ENCODE measurements around the gene PIAS1. TPM values are rescaled to one million over a fixed set of nuclear protein-coding genes. Genes with fewer than 3 reads are reported as not detected.
A peak's percentile ranks its signal among the peaks of the same experiment; 100 is the strongest.
"Not testable (repeated sequence)": the region's sequence is repeated elsewhere in the genome, so short reads cannot be mapped to it uniquely, and the experiment has no call there.

Gene PIAS1
- total RNA-seq, 2 donors from 2014 or later, result 31.3 to 42.7 TPM

DNA sequence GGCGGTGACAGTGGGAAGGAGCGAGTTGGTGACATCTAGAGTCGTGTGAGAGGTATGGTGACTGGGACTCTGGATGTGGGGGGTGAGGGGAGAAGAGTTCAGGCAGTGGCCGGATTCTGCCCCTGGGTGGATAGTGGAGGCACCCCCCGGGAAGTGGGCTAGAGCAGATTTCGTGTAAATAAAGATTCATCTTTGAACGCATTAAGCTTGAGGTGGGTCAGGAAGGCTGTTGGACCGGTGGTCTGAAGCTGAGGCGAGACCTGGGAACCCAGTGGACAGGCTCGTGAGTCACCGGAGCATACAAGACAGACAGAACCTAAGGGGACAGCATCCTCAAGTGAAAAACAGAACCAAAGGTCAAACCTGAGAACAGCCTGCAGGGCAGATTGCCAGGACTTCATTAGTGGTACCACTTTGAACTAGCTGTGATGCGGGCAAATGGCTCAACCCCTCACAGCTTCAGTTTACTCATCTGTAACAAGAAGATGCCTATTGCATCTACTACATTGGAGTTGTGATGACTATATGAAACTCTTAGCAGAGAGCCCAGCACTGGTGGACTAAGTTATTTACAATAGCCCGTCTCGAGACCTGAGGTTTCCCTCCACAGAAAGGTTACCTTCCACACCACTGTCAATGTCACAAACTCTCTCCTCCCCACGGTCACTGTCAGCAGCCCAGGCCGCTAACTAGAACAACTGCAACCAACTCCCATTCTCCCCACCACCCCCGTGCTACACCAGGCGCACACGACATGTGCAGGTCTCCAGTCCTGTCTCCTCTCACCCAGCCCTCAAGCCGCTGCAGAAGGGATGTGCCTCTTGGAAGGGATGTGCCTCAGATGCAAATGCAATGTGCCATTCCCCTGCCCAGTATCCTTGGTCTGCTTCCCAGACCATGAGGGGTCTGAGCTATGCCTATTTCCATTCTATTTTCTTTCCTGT lies 176.3 kb downstream of the PIAS1 start:
- ATAC-seq (replicated peaks), result no peak
- Mint-ChIP-seq H3K4me3 (peak overlapping the region; percentile 87), H3K9me3 (no peaks in the 10 kb centered on the region), H3K4me1 (peaks cover 26% of the 10 kb centered on the region), H3K27me3 (peaks cover 3% of the 10 kb centered on the region), H3K27ac (peak overlapping the region; percentile 69), H3K36me3 (ENCODE audit: low read depth) (peaks cover 5% of the 10 kb centered on the region)

- Mint-ChIP-seq H3K4me3 (peak overlapping the region; percentile 87), H3K36me3 (ENCODE audit: low read depth) (peaks cover 5% of the 10 kb centered on the region), H3K27ac (peak overlapping the region; percentile 33), H3K4me1 (peaks cover 26% of the 10 kb centered on the region), H3K27me3 (peaks cover 3% of the 10 kb centered on the region), H3K9me3 (no peaks in the 10 kb centered on the region)
- no peak for ATAC-seq (replicated peaks)
These were observed 177.1 kb downstream of the PIAS1 start for GRCh38 chr15:68231102-68231818.

- no peak for ATAC-seq (replicated peaks)
- peaks cover 3% of the 10 kb centered on the region for H3K27me3 Mint-ChIP-seq
- no peak overlapping the region for H3K4me3 Mint-ChIP-seq
- H3K9me3 Mint-ChIP-seq, result no peaks in the 10 kb centered on the region
- no peak overlapping the region for H3K27ac Mint-ChIP-seq
- peaks cover 5% of the 10 kb centered on the region for H3K36me3 Mint-ChIP-seq (ENCODE audit: low read depth)
- H3K4me1 Mint-ChIP-seq, result peaks cover 26% of the 10 kb centered on the region
These were observed 178.3 kb downstream of the PIAS1 start for GRCh38 chr15:68232449-68232848.

DNA sequence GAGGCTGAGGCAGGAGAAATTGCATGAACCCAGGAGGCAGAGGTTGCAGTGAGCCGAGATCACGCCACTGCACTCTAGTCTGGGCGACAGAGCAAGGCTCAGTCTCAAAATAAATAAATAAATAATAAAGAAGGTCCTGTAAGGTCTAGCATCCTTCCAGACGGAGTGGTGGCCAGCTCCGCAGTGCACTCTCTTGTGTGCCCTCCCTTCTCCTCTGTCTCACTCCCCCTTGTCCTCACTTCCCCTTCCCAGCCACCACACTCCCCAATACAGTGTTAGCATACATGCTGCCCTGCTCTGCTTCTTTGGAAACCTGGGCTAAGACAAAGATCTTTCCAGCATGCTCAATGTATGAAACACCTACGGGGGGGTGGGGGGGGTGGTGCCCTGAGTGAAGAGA lies 178.8 kb downstream of the PIAS1 start:
- ATAC-seq (replicated peaks), result no peak
- no peaks in the 10 kb centered on the region for H3K9me3 Mint-ChIP-seq
- peaks cover 5% of the 10 kb centered on the region for H3K36me3 Mint-ChIP-seq (ENCODE audit: low read depth)
- H3K4me1 Mint-ChIP-seq, result peaks cover 21% of the 10 kb centered on the region
- H3K4me3 Mint-ChIP-seq, result no peak overlapping the region
- peaks cover 3% of the 10 kb centered on the region for H3K27me3 Mint-ChIP-seq
- H3K27ac Mint-ChIP-seq, result no peak overlapping the region

DNA sequence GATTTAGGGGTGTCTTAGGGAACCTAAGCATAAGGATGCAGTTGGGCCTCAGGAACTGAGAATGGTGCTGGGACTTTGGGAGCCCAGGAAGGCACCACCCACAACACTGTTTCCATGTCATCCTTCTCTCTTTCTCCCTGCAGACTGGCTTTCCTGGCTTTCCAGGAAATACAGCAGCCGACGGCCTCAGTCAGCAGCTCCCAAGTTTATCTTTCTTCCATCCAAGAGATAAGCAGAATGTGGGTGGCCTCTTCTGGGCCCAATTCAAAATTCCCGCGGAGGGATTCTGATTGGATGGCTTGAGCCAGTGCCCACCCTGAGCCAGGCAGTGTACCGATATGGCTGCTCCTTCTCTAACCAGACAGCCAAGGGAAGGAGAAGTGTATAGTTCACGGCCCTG lies 179.9 kb downstream of the PIAS1 start:
- H3K36me3 Mint-ChIP-seq (ENCODE audit: low read depth), result peaks cover 5% of the 10 kb centered on the region

GRCh38 chr15:68234520-68234919 lies 180.4 kb downstream of the PIAS1 start:
- H3K4me1 Mint-ChIP-seq, result peaks cover 12% of the 10 kb centered on the region
- not testable (repeated sequence) for ATAC-seq (replicated peaks); H3K4me3 Mint-ChIP-seq; H3K9me3 Mint-ChIP-seq; H3K36me3 Mint-ChIP-seq (ENCODE audit: low read depth); H3K27me3 Mint-ChIP-seq; H3K27ac Mint-ChIP-seq

More for the DNA sequence above, 179.9 kb downstream of the PIAS1 start:
- peaks cover 12% of the 10 kb centered on the region for H3K4me1 Mint-ChIP-seq
- no peak for ATAC-seq (replicated peaks)
- H3K4me3 Mint-ChIP-seq, result no peak overlapping the region
- peaks cover 3% of the 10 kb centered on the region for H3K27me3 Mint-ChIP-seq
- H3K9me3 Mint-ChIP-seq, result no peaks in the 10 kb centered on the region
- no peak overlapping the region for H3K27ac Mint-ChIP-seq

GRCh38 chr15:68235022-68235421 lies 180.9 kb downstream of the PIAS1 start:
- peaks cover 1% of the 10 kb centered on the region for H3K36me3 Mint-ChIP-seq (ENCODE audit: low read depth)
- H3K4me1 Mint-ChIP-seq, result peaks cover 8% of the 10 kb centered on the region
- H3K4me3 Mint-ChIP-seq, result no peak overlapping the region
- no peaks in the 10 kb centered on the region for H3K9me3 Mint-ChIP-seq
- no peak overlapping the region for H3K27ac Mint-ChIP-seq
- H3K27me3 Mint-ChIP-seq, result peaks cover 3% of the 10 kb centered on the region
- no peak for ATAC-seq (replicated peaks)

GRCh38 chr15:68239025-68239424 lies 184.9 kb downstream of the PIAS1 start:
- H3K4me3 Mint-ChIP-seq, result no peak overlapping the region
- H3K27me3 Mint-ChIP-seq, result no peaks in the 10 kb centered on the region
- no peaks in the 10 kb centered on the region for H3K4me1 Mint-ChIP-seq
- no peak overlapping the region for H3K27ac Mint-ChIP-seq
- H3K9me3 Mint-ChIP-seq, result no peaks in the 10 kb centered on the region
- H3K36me3 Mint-ChIP-seq (ENCODE audit: low read depth), result no peaks in the 10 kb centered on the region
- ATAC-seq (replicated peaks), result no peak

DNA sequence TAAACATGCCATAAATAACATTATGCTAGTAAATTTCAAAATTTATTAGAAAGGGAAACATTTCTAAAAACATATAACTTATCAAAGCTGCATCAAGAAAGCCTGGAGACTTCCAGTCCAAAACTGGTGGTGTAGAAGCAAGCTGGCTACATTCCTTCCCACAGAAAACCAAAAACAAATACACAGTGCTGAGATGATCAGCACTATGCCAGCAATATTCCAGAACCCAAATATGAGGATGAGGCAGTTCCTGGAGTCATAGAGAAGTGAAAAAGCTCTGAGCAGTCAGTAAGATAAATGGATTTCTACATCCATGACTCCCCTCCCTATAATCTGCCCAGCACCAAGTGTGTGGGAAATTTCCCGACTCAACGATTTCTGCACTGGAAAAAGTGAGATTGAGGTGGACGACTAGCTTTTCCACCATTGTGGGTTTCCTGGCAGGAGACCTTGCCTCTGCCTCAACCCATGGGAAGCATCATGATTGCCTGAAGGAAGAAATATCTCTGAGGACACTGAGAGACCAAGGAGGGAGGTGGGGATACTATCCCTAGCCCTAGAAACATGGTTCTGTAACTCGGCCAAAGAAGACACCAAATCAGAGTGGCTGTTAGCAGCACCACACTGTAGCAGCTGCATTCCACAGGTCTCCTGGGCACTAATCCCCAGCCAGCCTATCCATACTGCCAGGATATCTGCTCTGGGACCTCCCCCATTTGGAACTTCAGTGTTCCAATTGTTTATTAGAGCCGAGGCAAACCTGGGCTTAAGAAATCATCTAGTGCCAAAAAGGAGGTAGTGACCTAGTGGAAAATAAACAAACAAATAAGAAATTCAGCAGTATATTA lies 187.2 kb downstream of the PIAS1 start:
- peaks cover 1% of the 10 kb centered on the region for H3K27me3 Mint-ChIP-seq
- H3K4me1 Mint-ChIP-seq, result no peaks in the 10 kb centered on the region
- peaks cover 4% of the 10 kb centered on the region for H3K9me3 Mint-ChIP-seq
- ATAC-seq (replicated peaks), result no peak
- no peak overlapping the region for H3K27ac Mint-ChIP-seq
- H3K36me3 Mint-ChIP-seq (ENCODE audit: low read depth), result no peaks in the 10 kb centered on the region
- no peak overlapping the region for H3K4me3 Mint-ChIP-seq

Other genes with a start within 250 kb of the PIAS1 start
- under 1 TPM; 0.08 to 0.13 TPM for gene SKOR1, start 228.8 kb upstream of the PIAS1 start, total RNA-seq
- gene RNU6-1, start 214.3 kb upstream of the PIAS1 start, total RNA-seq, result not detected
- gene CALML4, start 151.0 kb downstream of the PIAS1 start, total RNA-seq, result 10 to 100 TPM in 1 of 2 donors, 1 to 10 TPM in 1; 8.0 to 12.5 TPM
- gene CLN6, start 175.4 kb downstream of the PIAS1 start, total RNA-seq, result 10 to 100 TPM; 44.2 to 69.7 TPM
- gene FEM1B, start 223.4 kb downstream of the PIAS1 start, total RNA-seq, result 10 to 100 TPM; 35.1 to 43.6 TPM

Measured in activated T-helper 17 cell treated with anti-CD3 and anti-CD28 coated beads, Interleukin-2, amount 50 U/mL, for 72 hours (primary cell).